Vagina (tissue), 2 donors: ENCODE measurements around the gene CNTLN. TPM values are rescaled to one million over a fixed set of nuclear protein-coding genes. Genes with fewer than 3 reads are reported as not detected.

Experiments used
- DNase-seq, 2 donors: peaks; one replicate each; pipeline ENCODE4 v3.0.0-alpha.2; 2017; ENCODE audit errors: extremely low spot score in 2 of 2
- H3K27ac ChIP-seq: fragments of 200-600 bp; sonication (generic); one replicate; pipeline ENCODE4 v1.5.1; 2019
- H3K27me3 ChIP-seq: fragments of 200-600 bp; sonication (generic); one replicate; pipeline ENCODE4 v1.5.1; 2019
- H3K36me3 ChIP-seq, 2 donors: fragments of 200-600 bp; sonication (generic); one replicate each; pipeline ENCODE4 v1.5.1; 2017 to 2019
- H3K4me1 ChIP-seq: fragments of 200-600 bp; sonication (generic); one replicate; pipeline ENCODE4 v1.5.1; 2019
- H3K4me3 ChIP-seq, 2 donors: fragments of 200-600 bp; sonication (generic); 1 replicate in 1 of 2; 2 replicates in 1 of 2; pipeline ENCODE4 v1.5.1; 2016 to 2019
- H3K9me3 ChIP-seq: fragments of 200-600 bp; sonication (generic); one replicate; pipeline ENCODE4 v1.5.1; 2019
- CTCF ChIP-seq, 3 experiments: fragments of 450-650 bp in 2 of 3; fragments of 200-600 bp in 1 of 3; sonication (generic) in 1 of 3; IDR thresholded peaks; one replicate each; pipeline ENCODE4 v1.5.1; 2017 to 2019; ENCODE audit warnings: antibody characterized with exemption in 3 of 3, mild to moderate bottlenecking in 2 of 3, moderate library complexity in 2 of 3
- POLR2A ChIP-seq, 2 donors: fragments of 450-650 bp; IDR thresholded peaks; one replicate each; pipeline ENCODE4 v1.6.1; 2017; ENCODE audit warnings: antibody characterized with exemption in 2 of 2, mild to moderate bottlenecking in 2 of 2, moderate library complexity in 2 of 2
- POLR2AphosphoS5 ChIP-seq, 2 donors: sonication (generic); formaldehyde crosslinking; IDR thresholded peaks; one replicate each; pipeline ENCODE4 v1.9.0; 2017; ENCODE audit warnings: antibody characterized with exemption in 2 of 2, mild to moderate bottlenecking in 2 of 2, low read depth in 1 of 2; ENCODE audit not compliant: insufficient read depth in 1 of 2
- intact Hi-C: fragments of 100-400 bp; cut with DNase I; formaldehyde crosslinking; loops from one replicate; pipeline ENCODE4 v1.15.1; 2023
- total RNA-seq: library from RNA; depleted of rRNA; stranded (reverse); fragments of >200 nt; gene quantifications from one replicate; pipeline ENCODE4 v1.2.3, GENCODE V29; 2016

Gene CNTLN
- total RNA-seq, 1 donor from 2014 or later, result 13.3 TPM

GRCh38 chr9:17117372-17117771 lies 17.5 kb upstream of the CNTLN start:
- no peaks in the 10 kb centered on the region for H3K9me3 ChIP-seq
- no peak for TF ChIP-seq CTCF (IDR thresholded peaks at IDR 0.05)
- DNase-seq, result no peak
- H3K36me3 ChIP-seq, result no peaks in the 10 kb centered on the region
- H3K27ac ChIP-seq, result no peak overlapping the region
- H3K4me1 ChIP-seq, result no peaks in the 10 kb centered on the region
- H3K4me3 ChIP-seq, result no peak overlapping the region
- H3K27me3 ChIP-seq, result no peaks in the 10 kb centered on the region
- intact Hi-C loops, result no loop called here

- H3K27ac ChIP-seq, result no peak overlapping the region
- H3K27me3 ChIP-seq, result no peaks in the 10 kb centered on the region
- H3K4me1 ChIP-seq, result no peaks in the 10 kb centered on the region
- no peak for DNase-seq
- H3K4me3 ChIP-seq, result no peak overlapping the region
- no peaks in the 10 kb centered on the region for H3K9me3 ChIP-seq
- no peaks in the 10 kb centered on the region for H3K36me3 ChIP-seq
- no peak for TF ChIP-seq POLR2A (IDR thresholded peaks at IDR 0.05)
- TF ChIP-seq POLR2AphosphoS5 (IDR thresholded peaks at IDR 0.05; ENCODE audit: insufficient read depth in 1 of 2, low read depth in 1 of 2), result no peak
- no peak for TF ChIP-seq CTCF (IDR thresholded peaks at IDR 0.05)
- intact Hi-C loops, result no loop called here
Observed at GRCh38 chr9:17120203-17120602, 14.6 kb upstream of the CNTLN start.

GRCh38 chr9:17121264-17121663 lies 13.6 kb upstream of the CNTLN start:
- intact Hi-C loops, result no loop called here
- H3K27ac ChIP-seq, result no peak overlapping the region
- no peaks in the 10 kb centered on the region for H3K27me3 ChIP-seq
- TF ChIP-seq POLR2AphosphoS5 (IDR thresholded peaks at IDR 0.05; ENCODE audit: insufficient read depth in 1 of 2, low read depth in 1 of 2) (no peak), POLR2A (IDR thresholded peaks at IDR 0.05) (no peak), CTCF (IDR thresholded peaks at IDR 0.05) (no peak)
- H3K4me3 ChIP-seq, result no peak overlapping the region
- H3K36me3 ChIP-seq, result no peaks in the 10 kb centered on the region
- no peaks in the 10 kb centered on the region for H3K9me3 ChIP-seq
- no peak for DNase-seq
- H3K4me1 ChIP-seq, result no peaks in the 10 kb centered on the region

GRCh38 chr9:17130291-17130690 lies 4.5 kb upstream of the CNTLN start:
- Histone ChIP-seq H3K4me1 (no peaks in the 10 kb centered on the region), H3K4me3 (no peak overlapping the region), H3K36me3 (no peaks in the 10 kb centered on the region), H3K27me3 (no peaks in the 10 kb centered on the region), H3K27ac (no peak overlapping the region), H3K9me3 (no peaks in the 10 kb centered on the region)
- no peak for TF ChIP-seq POLR2AphosphoS5 (IDR thresholded peaks at IDR 0.05; ENCODE audit: insufficient read depth in 1 of 2, low read depth in 1 of 2)
- no peak for TF ChIP-seq POLR2A (IDR thresholded peaks at IDR 0.05)
- TF ChIP-seq CTCF (IDR thresholded peaks at IDR 0.05), result no peak
- intact Hi-C loops, result loop anchor here (10.0 kb wide), 1 partner anchor 1935 kb away; no protein-coding TSS in a partner anchor
- no peak for DNase-seq

- Histone ChIP-seq H3K27ac (no peak overlapping the region), H3K4me3 (no peak overlapping the region), H3K36me3 (no peaks in the 10 kb centered on the region), H3K27me3 (no peaks in the 10 kb centered on the region), H3K9me3 (no peaks in the 10 kb centered on the region), H3K4me1 (no peaks in the 10 kb centered on the region)
- DNase-seq, result no peak
- no peak for TF ChIP-seq CTCF (IDR thresholded peaks at IDR 0.05)
- no peak for TF ChIP-seq POLR2AphosphoS5 (IDR thresholded peaks at IDR 0.05; ENCODE audit: insufficient read depth in 1 of 2, low read depth in 1 of 2)
- TF ChIP-seq POLR2A (IDR thresholded peaks at IDR 0.05), result no peak
- intact Hi-C loops, result loop anchor here (10.0 kb wide), 1 partner anchor 1936 kb away; no protein-coding TSS in a partner anchor
Observed at GRCh38 chr9:17130725-17131124, 4.1 kb upstream of the CNTLN start.
